HT-29 (cell line): ENCODE results near the gene NRXN3. TPM values are rescaled to one million over a fixed set of nuclear protein-coding genes. Genes with fewer than 3 reads are reported as not detected.

Experiments
- DNase-seq: peaks from one replicate; pipeline ENCODE4 v3.0.0-alpha.2; 2015; ENCODE audit warnings: low spot score
- total RNA-seq: library from RNA; depleted of rRNA; stranded (reverse); fragments of >200 nt; shearing (Covaris generic); gene quantifications from 2 replicates; pipeline ENCODE4 v1.2.3, GENCODE V29; 2014

The NRXN3 gene
- total RNA-seq, 1 experiment from 2014 or later: not detected

DNA sequence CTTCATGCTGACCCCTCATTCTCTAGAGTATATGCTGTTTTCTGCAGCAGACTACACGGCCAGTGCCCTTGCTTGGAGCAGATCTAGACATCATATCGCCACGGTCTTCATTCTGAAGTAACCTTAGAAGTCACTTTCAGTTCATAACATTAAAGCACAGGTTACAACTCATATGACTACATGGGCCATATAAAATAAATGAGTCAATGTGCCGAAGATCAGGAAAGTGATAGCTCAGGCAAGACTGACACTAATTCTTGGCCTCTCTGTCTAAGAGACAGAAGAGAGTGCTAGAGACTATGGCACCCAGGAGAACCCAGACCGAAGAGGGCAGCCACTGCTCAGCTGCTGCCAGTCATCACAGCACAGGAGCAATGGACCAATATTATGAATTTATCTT is 1431.4 kb downstream of the NRXN3 start:
- no peak for DNase-seq

DNA sequence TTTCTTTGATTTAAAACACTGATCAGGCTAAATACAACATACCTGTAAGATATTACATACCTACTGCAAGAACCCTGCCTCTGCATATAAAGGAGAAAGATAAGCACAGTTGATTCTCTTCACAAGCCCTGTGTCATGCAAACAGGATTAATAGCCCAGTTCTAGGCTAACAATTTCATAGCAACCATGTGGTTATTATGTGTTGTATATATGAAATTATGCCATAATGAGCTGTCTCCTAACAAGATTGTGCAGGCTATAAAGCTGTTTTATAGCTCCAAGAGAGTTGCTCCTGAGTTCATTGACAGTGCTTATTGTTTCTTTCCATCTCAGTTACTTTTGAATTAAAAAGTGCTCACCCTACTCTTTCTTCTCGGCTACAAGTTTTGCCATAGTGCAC is 1431.9 kb downstream of the NRXN3 start:
- no peak for DNase-seq

DNA sequence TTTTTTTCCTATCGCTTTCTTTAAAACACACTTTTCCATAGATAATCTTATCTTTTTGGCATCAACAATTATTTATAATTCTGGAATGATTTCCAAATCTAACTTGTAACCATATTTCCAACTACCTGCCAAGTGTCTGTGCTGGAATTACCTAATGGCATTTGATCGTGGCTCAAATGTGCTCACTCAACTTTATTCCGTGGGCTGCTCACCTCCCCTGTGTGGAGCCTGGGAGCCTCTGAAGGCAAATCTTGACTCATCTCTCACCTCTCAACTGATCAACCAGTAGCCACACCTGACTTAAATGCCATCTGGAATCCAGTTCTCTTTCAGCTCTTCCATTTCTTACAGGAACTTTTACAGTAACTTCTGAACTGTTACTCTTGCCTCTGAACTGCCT is 1432.6 kb downstream of the NRXN3 start:
- no peak for DNase-seq

GRCh38 chr14:79605849-79606248 is 1435.7 kb downstream of the NRXN3 start:
- DNase-seq: no peak

DNA sequence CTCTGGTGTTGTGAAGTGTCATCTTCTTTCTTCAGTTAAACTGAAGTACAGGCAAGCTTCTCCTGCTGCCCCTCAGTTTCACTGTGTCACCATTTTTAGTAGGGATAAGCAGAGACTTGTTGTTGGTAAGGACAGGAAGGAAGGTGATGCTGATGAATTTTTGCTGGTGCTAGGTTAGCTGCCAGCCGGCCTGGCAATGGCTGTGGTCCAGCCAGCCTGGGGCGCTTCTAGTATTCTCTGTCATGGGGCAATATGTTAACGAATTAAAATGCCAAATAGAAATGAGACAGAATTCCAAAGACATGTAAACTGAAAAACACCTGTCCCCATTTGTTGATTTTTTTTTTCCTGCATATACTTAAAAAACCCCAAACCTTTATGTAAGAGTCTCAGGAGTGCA is 1438.3 kb downstream of the NRXN3 start:
- no peak for DNase-seq

GRCh38 chr14:79613625-79614024 is 1443.5 kb downstream of the NRXN3 start:
- no peak for DNase-seq

GRCh38 chr14:79614448-79614847 is 1444.3 kb downstream of the NRXN3 start:
- DNase-seq: no peak

GRCh38 chr14:79627058-79627457 is 1456.9 kb downstream of the NRXN3 start:
- DNase-seq: no peak

DNA sequence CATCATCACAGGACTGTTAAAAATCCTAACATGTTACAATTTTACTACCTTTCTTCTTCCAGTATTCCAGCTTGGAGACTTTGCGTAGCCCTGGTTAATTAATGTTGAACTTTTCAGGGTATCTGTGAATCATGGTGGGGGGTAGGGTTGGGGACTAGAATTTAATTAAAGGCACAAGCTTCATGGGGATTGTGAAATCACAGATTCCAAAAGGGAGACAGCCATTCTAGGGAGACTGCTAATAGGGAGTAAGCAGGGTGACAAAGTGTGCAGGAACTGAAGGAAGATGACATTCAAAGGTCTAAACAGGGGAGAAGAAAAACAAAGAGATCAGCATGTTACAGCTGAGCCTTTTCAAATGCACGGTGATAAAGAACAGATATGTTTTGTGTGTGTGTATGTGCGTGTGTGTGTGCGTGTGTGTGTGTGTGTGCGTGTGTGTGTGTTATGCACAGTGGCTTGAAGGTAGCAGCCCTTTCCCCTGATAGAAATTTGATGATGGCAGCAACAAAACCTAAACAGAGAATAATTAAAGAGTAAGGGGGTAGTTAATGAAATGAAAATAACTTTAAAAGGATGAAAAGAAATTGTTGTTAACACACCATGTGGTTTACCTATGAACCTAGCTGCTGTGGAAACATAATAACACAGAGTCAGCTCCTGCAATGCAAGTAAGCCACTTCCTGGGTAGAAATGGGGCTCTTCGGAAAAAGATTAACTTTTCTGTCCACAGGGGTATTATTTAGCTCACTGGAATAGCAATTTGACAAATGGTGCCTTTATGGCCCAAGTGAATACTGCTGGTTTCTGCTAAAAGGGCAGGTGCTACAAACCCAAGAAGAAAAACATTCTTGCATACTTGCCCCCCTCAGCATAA is 1459.5 kb downstream of the NRXN3 start:
- DNase-seq: no peak

DNA sequence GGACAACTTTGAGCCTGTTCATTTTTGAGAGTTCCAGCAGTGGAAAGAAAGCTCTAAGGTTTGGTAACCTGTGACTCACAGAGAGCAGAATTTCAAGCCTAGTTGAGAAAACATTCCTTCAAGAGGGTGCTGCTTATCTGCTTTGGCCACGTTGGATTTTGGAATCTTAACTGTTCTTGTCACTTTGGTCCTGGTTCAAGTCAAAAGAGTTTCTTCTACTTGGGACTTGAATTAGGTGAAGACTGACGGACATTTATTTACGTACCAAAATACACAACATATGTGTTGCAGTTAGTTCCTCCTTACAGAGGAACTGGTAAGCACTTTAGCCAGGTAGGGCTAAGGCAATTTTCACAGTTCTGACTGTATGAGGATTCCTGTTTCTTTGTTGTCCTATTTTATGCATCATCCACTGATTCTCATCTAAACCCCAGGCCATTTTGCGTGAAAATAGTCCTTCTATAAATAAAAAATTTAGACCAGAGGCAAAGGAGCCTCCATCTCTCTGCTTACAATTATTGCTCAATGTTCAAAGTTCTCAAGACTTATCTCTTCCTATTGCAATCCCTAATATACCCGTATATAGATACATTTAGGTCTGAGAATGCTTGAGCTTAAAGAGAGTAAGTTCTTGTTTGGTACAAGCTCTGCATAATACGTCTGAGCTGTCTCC is 1460.3 kb downstream of the NRXN3 start:
- DNase-seq: no peak

DNA sequence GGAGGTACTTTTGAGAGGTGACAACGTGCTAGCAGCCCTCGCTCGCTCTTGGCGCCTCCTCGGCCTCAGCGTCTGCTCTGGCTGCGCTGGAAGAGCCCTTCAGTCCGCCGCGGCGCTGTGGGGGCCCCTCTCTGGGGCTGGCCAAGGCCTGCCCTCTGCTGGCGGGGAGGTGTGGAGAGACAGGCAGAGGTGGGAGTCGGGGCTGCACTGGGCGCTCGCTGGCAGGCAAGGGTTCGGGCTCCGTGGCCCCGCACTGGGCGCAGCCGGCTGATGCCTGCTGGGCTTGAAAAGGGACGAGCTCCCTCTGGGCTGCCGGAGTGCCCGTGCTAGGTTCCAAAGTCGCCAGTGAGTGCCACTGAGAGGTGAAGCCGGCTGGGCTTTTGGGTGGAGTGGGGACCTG is 1461.1 kb downstream of the NRXN3 start:
- DNase-seq: no peak

DNA sequence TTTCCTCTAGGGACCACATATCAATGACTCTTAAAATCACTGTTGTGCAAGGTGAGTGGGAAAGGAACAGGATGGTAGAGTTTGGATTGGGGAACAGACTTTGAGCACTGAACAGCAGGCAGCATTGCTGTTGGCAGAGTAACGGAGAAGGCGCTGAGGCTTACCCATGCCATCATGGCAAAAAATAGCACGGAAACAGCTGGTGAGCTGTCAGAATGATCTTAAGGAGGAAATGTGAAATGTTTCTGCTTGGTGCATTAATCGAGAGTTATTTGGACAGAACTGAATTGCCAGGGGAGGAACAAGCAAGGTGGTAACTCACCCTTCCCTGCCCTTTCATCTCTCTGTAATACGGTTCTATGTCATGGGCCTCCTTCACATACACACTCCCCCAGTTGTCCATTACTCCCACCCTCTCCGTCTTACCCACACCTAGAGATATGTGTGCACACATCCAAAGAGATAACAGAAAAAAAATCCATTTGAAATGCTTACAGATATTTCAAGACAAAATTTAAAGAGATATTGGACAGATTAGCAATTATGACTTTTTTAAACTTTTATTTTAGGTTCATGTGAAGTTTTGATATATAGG is 1468.6 kb downstream of the NRXN3 start:
- no peak for DNase-seq

GRCh38 chr14:79639613-79640012 is 1469.4 kb downstream of the NRXN3 start:
- no peak for DNase-seq

DNA sequence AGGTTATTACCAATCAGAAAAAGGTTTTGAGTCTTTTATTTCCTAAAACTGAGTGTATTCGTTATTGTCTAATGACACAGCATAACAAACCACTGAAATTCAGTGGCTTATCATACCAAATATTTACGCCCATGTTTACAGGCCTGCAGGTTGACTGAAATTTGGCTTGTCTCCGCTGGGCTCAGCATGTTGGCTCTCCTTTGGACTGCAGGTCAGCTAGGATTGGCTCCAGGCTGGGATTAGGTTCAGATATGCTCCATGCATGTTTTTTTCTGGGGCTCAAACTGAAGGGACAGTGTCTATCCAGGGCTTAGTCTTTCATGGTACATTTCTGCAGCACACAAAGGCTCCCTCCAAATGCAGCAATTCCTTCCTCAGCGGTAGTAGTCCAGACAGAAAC is 1471.2 kb downstream of the NRXN3 start:
- DNase-seq: no peak

GRCh38 chr14:79643132-79643531 is 1473.0 kb downstream of the NRXN3 start:
- DNase-seq: no peak

- no peak for DNase-seq
Observed at GRCh38 chr14:79645753-79646362, 1475.7 kb downstream of the NRXN3 start.

GRCh38 chr14:79649856-79650255 is 1479.7 kb downstream of the NRXN3 start:
- no peak for DNase-seq

DNA sequence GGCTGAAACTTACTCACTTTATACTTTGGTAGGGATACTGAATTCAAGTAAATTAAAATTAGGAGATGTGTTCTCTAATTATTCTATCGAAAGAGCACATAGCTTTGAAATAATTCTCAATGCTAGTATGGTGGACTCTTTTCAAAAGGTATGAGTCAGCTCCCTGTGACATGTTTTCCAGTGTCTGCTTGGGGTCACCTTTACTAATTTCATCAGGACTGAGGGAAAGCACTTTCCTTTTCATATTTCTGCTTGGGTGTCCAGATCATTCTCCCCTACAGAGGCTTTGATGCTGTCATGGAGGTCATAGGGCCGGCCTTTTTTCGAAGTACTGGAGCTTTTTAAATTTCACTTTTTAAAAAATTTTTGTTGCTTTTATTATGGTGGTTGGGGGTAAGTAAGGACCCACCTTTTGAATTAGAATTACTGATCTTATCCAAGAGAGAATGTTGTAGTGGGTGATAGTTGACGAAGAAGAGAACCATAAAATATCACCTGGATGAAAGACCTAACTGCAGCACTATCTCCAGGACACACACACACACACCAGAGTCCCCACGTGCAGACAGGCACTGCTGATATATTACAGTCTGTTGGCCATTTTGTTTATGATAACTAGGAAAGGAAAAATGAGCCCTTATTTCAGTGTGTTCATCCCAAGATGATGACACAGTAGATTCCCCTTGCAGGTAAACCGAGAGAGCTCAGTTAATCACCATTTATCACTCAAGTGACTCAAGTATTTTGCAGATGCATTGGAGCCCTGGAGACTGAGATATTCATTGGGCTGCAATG is 1482.5 kb downstream of the NRXN3 start:
- DNase-seq: no peak

DNA sequence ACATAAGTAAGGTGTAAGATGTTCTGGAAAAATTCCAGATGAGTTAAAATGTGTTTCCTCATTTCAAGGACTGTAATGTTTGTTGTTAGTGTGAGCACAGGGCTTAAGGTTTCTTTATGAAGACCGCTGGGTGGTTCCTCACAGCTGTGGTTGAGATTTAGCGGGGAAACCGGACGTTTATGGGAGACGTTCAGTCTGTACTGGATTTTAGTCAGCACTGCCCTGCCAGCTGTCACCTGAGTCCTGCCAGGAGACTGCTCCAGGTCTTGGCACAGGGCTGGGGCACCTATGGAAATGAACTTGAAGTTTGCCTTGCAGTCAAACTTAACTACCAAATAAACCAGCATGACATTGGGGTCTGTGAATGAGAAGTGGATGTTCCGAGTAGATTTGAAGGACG is 1485.9 kb downstream of the NRXN3 start:
- DNase-seq: no peak

DNA sequence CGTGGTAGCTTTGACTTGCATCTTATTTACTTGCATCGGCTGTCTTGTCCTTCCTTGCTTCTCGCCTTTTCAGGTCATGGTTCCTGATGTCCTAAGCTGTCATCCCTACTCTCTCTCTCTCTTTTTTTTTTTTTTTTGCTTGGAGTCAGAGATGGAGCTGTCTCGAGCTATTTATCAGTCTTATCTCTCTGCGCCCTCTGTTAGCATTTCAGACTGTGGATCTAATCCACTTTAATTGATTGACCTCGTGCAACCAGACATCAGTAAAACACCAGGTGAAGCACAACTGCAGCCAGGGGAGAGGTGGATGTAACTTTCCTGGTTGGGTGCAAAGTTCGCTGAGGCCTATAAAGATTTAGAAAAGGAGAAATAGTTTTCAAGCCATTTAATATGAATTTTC is 1486.3 kb downstream of the NRXN3 start:
- no peak for DNase-seq

- DNase-seq: no peak
Observed at GRCh38 chr14:79658221-79658620, 1488.0 kb downstream of the NRXN3 start.
